Endothelial cell of umbilical vein (primary cell): ENCODE results near the gene ZNF385B. TPM values are rescaled to one million over a fixed set of nuclear protein-coding genes. Genes with fewer than 3 reads are reported as not detected.
"Not testable (repeated sequence)": the region's sequence is repeated elsewhere in the genome, so short reads cannot be mapped to it uniquely, and the experiment has no call there.

Experiments
- BruUV-seq: library from RNA; stranded (reverse); fragments of 400-500 nt; replicated peaks from 2 replicates; lab custom pipeline; 2021; lab: Mats Ljungman, UMichigan
- CTCF ChIA-PET: fragments of 300-600, 350-600 bp; sonication (Branson Sonifier 250); formaldehyde crosslinking; loops from one replicate; lab custom pipeline; 2021; ENCODE audit warnings: antibody characterized with exemption, inconsistent platforms; lab: Charles Lee
- POLR2A ChIA-PET: fragments of 300-600, 350-600 bp; sonication (Branson Sonifier 250); formaldehyde crosslinking; loops from one replicate; lab custom pipeline; 2021; ENCODE audit warnings: antibody characterized with exemption, inconsistent platforms; lab: Charles Lee
- DNase-seq: peaks from one replicate; pipeline ENCODE4 v3.0.0-alpha.2; 2011; ENCODE audit warnings: low read depth, low spot score
- FAIRE-seq: peaks from 2 replicates; lab custom pipeline; 2011; peaks lifted over from hg19 to GRCh38; lab: Jason Lieb, UNC
- H2AFZ ChIP-seq: 2 replicates; pipeline ENCODE4 v1.6.0; 2012; ENCODE audit warnings: low read depth, low read length, control low read depth, inconsistent platforms
- H3K27ac ChIP-seq: 2 replicates; pipeline ENCODE4 v1.5.1; 2011; ENCODE audit warnings: low read depth, mild to moderate bottlenecking, control low read depth, low read length, moderate library complexity; ENCODE audit not compliant: insufficient read depth
- H3K27me3 ChIP-seq, 2 experiments: 2 replicates each; pipeline versions ENCODE4 v1.6.0 to v1.6.1; 2011; ENCODE audit warnings: low read length in 2 of 2, mixed read lengths in 1 of 2; ENCODE audit not compliant: control insufficient read depth in 2 of 2, insufficient read depth in 2 of 2
- H3K36me3 ChIP-seq, 2 experiments: 2 replicates in 1 of 2; 3 replicates in 1 of 2; pipeline ENCODE4 v1.5.1; 2011; ENCODE audit warnings: low read length in 2 of 2, mild to moderate bottlenecking in 1 of 2, moderate library complexity in 1 of 2; ENCODE audit not compliant: control insufficient read depth in 2 of 2, insufficient read depth in 2 of 2; ENCODE audit errors: extremely low read depth in 1 of 2
- H3K4me1 ChIP-seq: 3 replicates; pipeline ENCODE4 v1.5.1; 2011; ENCODE audit warnings: mild to moderate bottlenecking, low read length; ENCODE audit not compliant: control insufficient read depth, insufficient read depth; ENCODE audit errors: extremely low read depth
- H3K4me2 ChIP-seq: 2 replicates; pipeline ENCODE4 v1.6.1; 2011; ENCODE audit warnings: low read length, control low read depth, mixed read lengths; ENCODE audit not compliant: insufficient read depth
- H3K4me3 ChIP-seq, 3 experiments: fragments of 200-600 bp in 1 of 3; sonication (generic), shearing (Covaris generic) in 1 of 3; replicated peaks in 1 of 3; 2 replicates each; pipeline ENCODE4 v1.5.1; 2011 to 2016; ENCODE audit warnings: control low read depth in 3 of 3, low read length in 3 of 3, mild to moderate bottlenecking in 2 of 3, inconsistent platforms in 1 of 3, low read depth in 1 of 3, moderate library complexity in 1 of 3; ENCODE audit not compliant: insufficient read depth in 1 of 3
- H3K79me2 ChIP-seq: 2 replicates; pipeline ENCODE4 v1.6.0; 2012; ENCODE audit warnings: low read length, inconsistent platforms; ENCODE audit not compliant: control insufficient read depth, insufficient read depth
- H3K9ac ChIP-seq: replicated peaks from 2 replicates; pipeline ENCODE3; 2011; ENCODE audit warnings: low read length, control low read depth; ENCODE audit not compliant: insufficient read depth; ENCODE audit errors: extremely low read depth
- H3K9me1 ChIP-seq: replicated peaks from 3 replicates; pipeline ENCODE4 v1.6.0; 2011; ENCODE audit warnings: mild to moderate bottlenecking, low read length; ENCODE audit not compliant: control insufficient read depth, insufficient read depth; ENCODE audit errors: extremely low read depth
- H3K9me3 ChIP-seq: replicated peaks from 2 replicates; pipeline ENCODE4 v1.5.1; 2012; ENCODE audit warnings: low read length, inconsistent platforms; ENCODE audit not compliant: control insufficient read depth, insufficient read depth
- H4K20me1 ChIP-seq: replicated peaks from 2 replicates; pipeline ENCODE3; 2011; ENCODE audit warnings: mild to moderate bottlenecking, low read length; ENCODE audit not compliant: control insufficient read depth, insufficient read depth; ENCODE audit errors: extremely low read depth
- CTCF ChIP-seq, 2 donors: IDR thresholded peaks; 1 replicate in 1 of 2; 2 replicates in 1 of 2; pipeline ENCODE4 v1.5.1; 2011; ENCODE audit warnings: low read length in 2 of 2, mild to moderate bottlenecking in 2 of 2, moderate library complexity in 2 of 2, control low read depth in 1 of 2, inconsistent platforms in 1 of 2, low read depth in 1 of 2; ENCODE audit not compliant: insufficient read depth in 1 of 2; ENCODE audit errors: extremely low read depth in 1 of 2
- EZH2 ChIP-seq: IDR thresholded peaks from 2 replicates; pipeline ENCODE4 v1.6.1; 2012; ENCODE audit warnings: borderline replicate concordance, low read depth, mild to moderate bottlenecking, moderate library complexity, low read length, inconsistent platforms; ENCODE audit not compliant: severe bottlenecking
- FOS ChIP-seq: IDR thresholded peaks from 2 replicates; pipeline ENCODE4 v1.6.1; 2011; ENCODE audit warnings: mild to moderate bottlenecking, low read length, moderate library complexity, borderline replicate concordance; ENCODE audit not compliant: insufficient read depth
- GATA2 ChIP-seq: IDR thresholded peaks from 2 replicates; pipeline ENCODE4 v1.7.0; 2011; ENCODE audit warnings: low read depth, mild to moderate bottlenecking, moderate library complexity, mixed read lengths, low read length; ENCODE audit not compliant: insufficient read length, insufficient read depth
- JUN ChIP-seq: IDR thresholded peaks from 2 replicates; pipeline ENCODE4 v1.6.1; 2011; ENCODE audit warnings: borderline replicate concordance, low read depth; ENCODE audit not compliant: insufficient read length, insufficient read depth
- MAX ChIP-seq: IDR thresholded peaks from 2 replicates; pipeline ENCODE4 v1.6.1; 2011; ENCODE audit not compliant: insufficient read depth, insufficient read length
- MYC ChIP-seq: IDR thresholded peaks from one replicate; pipeline ENCODE4 v1.6.1; 2011; ENCODE audit warnings: mild to moderate bottlenecking, low read depth, low read length
- POLR2A ChIP-seq: IDR thresholded peaks from 2 replicates; pipeline ENCODE4 v1.6.1; 2012; ENCODE audit warnings: low read depth, mild to moderate bottlenecking, control low read depth, low read length
- POLR2AphosphoS5 ChIP-seq: IDR thresholded peaks from 2 replicates; pipeline ENCODE4 v1.6.1; 2012; ENCODE audit warnings: low read depth, mild to moderate bottlenecking, control low read depth, low read length, moderate library complexity; ENCODE audit not compliant: insufficient read depth
- dilution Hi-C: fragments of 300-500 bp; cut with MboI; formaldehyde crosslinking; loops from one replicate; pipeline ENCODE4 v1.15.0; 2019; ENCODE audit warnings: low sequenced_read_pairs; ENCODE audit not compliant: extremely low pct_ligation_motif_present
- intact Hi-C: fragments of 100-400 bp; cut with micrococcal nuclease; formaldehyde crosslinking; loops from one replicate; pipeline ENCODE4 v1.10.0; 2022
- polyA plus RNA-seq, 4 experiments: library from polyadenylated mRNA; depleted of rRNA in 3 of 4; stranded (reverse) in 3 of 4; unstranded in 1 of 4; fragments of >200 nt; gene quantifications; 2 replicates each; pipeline versions ENCODE4 v1.2.1 to v1.2.3, GENCODE V29; 2011 to 2012; ENCODE audit warnings: missing spikeins in 1 of 4
- total RNA-seq: library from RNA; stranded (reverse); gene quantifications from 2 replicates; pipeline ENCODE4 v1.2.3, GENCODE V29; 2021

ZNF385B gene
- total and polyA plus RNA-seq, 2 donors (not counting 3 experiments of a cell fraction or from before 2014, with no cell fraction given), result not detected

GRCh38 chr2:179890666-179891065 is 29.3 kb upstream of the ZNF385B start:
- no TSS peak for BruUV-seq
- Histone ChIP-seq H3K9me3 (no peaks in the 10 kb centered on the region), H3K27ac (no peak overlapping the region), H3K9me1 (no peaks in the 10 kb centered on the region), H3K9ac (no peak overlapping the region), H4K20me1 (no peaks in the 10 kb centered on the region), H3K4me2 (no peak overlapping the region), H3K36me3 (no peaks in the 10 kb centered on the region), H2AFZ (no peak overlapping the region), H3K27me3 (no peaks in the 10 kb centered on the region), H3K4me1 (no peaks in the 10 kb centered on the region), H3K4me3 (no peak overlapping the region), H3K79me2 (no peaks in the 10 kb centered on the region)
- intact Hi-C loops (no loop called here), dilution Hi-C loops (no loop called here)
- FAIRE-seq (no peak), DNase-seq (no peak)
- no peak for TF ChIP-seq JUN
- TF ChIP-seq EZH2, result no peak
- no peak for TF ChIP-seq CTCF (IDR thresholded peaks at IDR 0.05; ENCODE audit: extremely low read depth in 1 of 2, insufficient read depth in 1 of 2, low read depth in 1 of 2, low read length in 2 of 2)
- no peak for TF ChIP-seq MYC
- TF ChIP-seq POLR2A, result no peak
- TF ChIP-seq FOS, result no peak
- no peak for TF ChIP-seq POLR2AphosphoS5
- TF ChIP-seq GATA2, result no peak
- TF ChIP-seq MAX, result no peak
- ChIA-PET POLR2A (no interaction called here), CTCF (interaction anchor here (1.6 kb wide), 1 partner anchor 8 kb away, joined by 7 read pairs; no protein-coding TSS in a partner anchor)

- dilution Hi-C loops, POLR2A ChIA-PET, H3K4me3 ChIP-seq, H3K9me3 ChIP-seq, BruUV-seq, H3K9me1 ChIP-seq, H3K4me2 ChIP-seq, DNase-seq, H3K79me2 ChIP-seq, H3K27me3 ChIP-seq, intact Hi-C loops, H2AFZ ChIP-seq, FAIRE-seq, H3K9ac ChIP-seq, H3K27ac ChIP-seq, H3K36me3 ChIP-seq, CTCF ChIA-PET, H4K20me1 ChIP-seq, H3K4me1 ChIP-seq: not testable (repeated sequence)
Measured at GRCh38 chr2:179888642-179889041, 27.2 kb upstream of the ZNF385B start.
